Heart left ventricle (tissue), 16 donors: Measurements from ENCODE around the gene PIGL. TPM values are rescaled to one million over a fixed set of nuclear protein-coding genes. Genes with fewer than 3 reads are reported as not detected.
"Not testable (repeated sequence)": the region's sequence is repeated elsewhere in the genome, so short reads cannot be mapped to it uniquely, and the experiment has no call there.

Source experiments
- ATAC-seq, 4 donors: fragments of 200-7000 bp; cut with Tn5 transposase; one replicate each; pipeline ENCODE4 v1.9.1; 2020 to 2022; ENCODE audit warnings: moderate library complexity in 4 of 4, mild to moderate bottlenecking in 3 of 4, moderate number of reproducible peaks in 1 of 4
- DNase-seq, 5 donors: peaks; one replicate each; pipeline ENCODE4 v3.0.0-alpha.2; 2020
- H3K27ac ChIP-seq, 12 donors: fragments of 200-600 bp; sonication (generic) in 4 of 12; one replicate each; pipeline versions ENCODE4 v1.5.0 to v1.8.0; 2016 to 2022; ENCODE audit warnings: mild to moderate bottlenecking in 2 of 12
- H3K27me3 ChIP-seq, 9 donors: fragments of 200-600 bp; sonication (generic) in 2 of 9; one replicate each; pipeline versions ENCODE4 v1.5.1 to v1.8.0; 2016 to 2022; ENCODE audit warnings: mild to moderate bottlenecking in 3 of 9
- H3K36me3 ChIP-seq, 9 donors: fragments of 200-600 bp; sonication (generic) in 2 of 9; one replicate each; pipeline versions ENCODE4 v1.5.0 to v1.8.0; 2018 to 2022; ENCODE audit warnings: mild to moderate bottlenecking in 2 of 9
- H3K4me1 ChIP-seq, 12 donors: fragments of 200-600 bp; sonication (generic) in 4 of 12; one replicate each; pipeline versions ENCODE4 v1.5.0 to v1.8.0; 2016 to 2022; ENCODE audit warnings: mild to moderate bottlenecking in 3 of 12
- H3K4me3 ChIP-seq, 12 donors: fragments of 200-600 bp; sonication (generic) in 4 of 12; one replicate each; pipeline versions ENCODE4 v1.5.0 to v1.8.0; 2017 to 2022; ENCODE audit warnings: mild to moderate bottlenecking in 9 of 12, moderate library complexity in 4 of 12
- H3K9me3 ChIP-seq, 12 donors: fragments of 200-600 bp; sonication (generic) in 4 of 12; one replicate each; pipeline versions ENCODE4 v1.5.0 to v1.8.0; 2016 to 2022; ENCODE audit warnings: mild to moderate bottlenecking in 1 of 12
- CTCF ChIP-seq, 12 donors: fragments of 200-600 bp; sonication (generic) in 4 of 12; IDR thresholded peaks; one replicate each; pipeline versions ENCODE4 v1.5.0 to v1.8.0; 2018 to 2022; ENCODE audit warnings: antibody characterized with exemption in 12 of 12, mild to moderate bottlenecking in 5 of 12
- POLR2A ChIP-seq, 2 donors: fragments of 450-650 bp; IDR thresholded peaks; one replicate each; pipeline ENCODE4 v1.6.1; 2017; ENCODE audit warnings: antibody characterized with exemption in 2 of 2, mild to moderate bottlenecking in 2 of 2, moderate library complexity in 2 of 2
- WGBS, 4 donors: extraction: QIAGEN DNeasy Blood & Tissue Kit in 2 of 4; methylation state at CpG; one replicate each; pipeline versions ENCODE4 v1.1.5 to v1.1.7; 2013 to 2018; 5-methylcytosine and 5-hydroxymethylcytosine counted together
- intact Hi-C, 10 donors: fragments of 100-400 bp; cut with DNase I; formaldehyde crosslinking; loops; one replicate each; pipeline versions ENCODE4 v1.11.1 to v1.14.2; 2022
- polyA plus RNA-seq, 2 donors: library from polyadenylated mRNA; stranded (reverse); fragments of 200-250 nt; gene quantifications; one replicate each; pipeline ENCODE4 v1.2.3, GENCODE V29; 2013
- total RNA-seq, 9 donors: library from RNA; depleted of rRNA in 2 of 9; stranded (reverse); fragments of >200 nt in 2 of 9; fragmentation: NEBNext Ultra II Directional in 3 of 9; extraction: Animal tissue kit (Norgen Biotek cat#: 25700) in 3 of 9; gene quantifications; one replicate each; pipeline versions ENCODE4 v1.1.0 to v1.2.4, GENCODE V29; 2016 to 2023
- donor health status: ischemic (EF 13 %, LVEDD 7.1; RV severe dilation, severe dysfunction).
- donor health status: healthy with polysubstance abuse.
- donor health status: DM: no; HTN: yes; CAD: no.
- donor health status: DM: no; HTN: no; CAD: no.
- donor health status: ischemic (EF 25% LVEDD 6.9; RV normal size, moderate dysfunction).
- donor health status: ischemic (EF 25% LVEDD 5.7; RV mildly dilated, moderate dysfunction).
- donor health status: healthy.
- donor health status: DM: yes; HTN: yes; CAD: no.
- donor health status: ischemic (EF 35%, LVEDD 5.7; RV mildly dilated, moderate dysfunction).
- donor health status: nonischemic (EF 11% LVEDD 7.7; RV severe dilation, severe dysfunction).
- donor health status: DM: yes; HTN: yes; CAD: no.
- donor health status: PGD.
- donor health status: ischemic (EF 29% LVEDD 5.4; RV normal size, mild dysfunction).
- donor health status: nonischemic (EF 23%, LVEDD 6.1; RV moderate dilation, normal function).

Gene PIGL
- total and polyA plus RNA-seq, 11 donors = 4.5 to 20.2 (median 10.2) TPM

GRCh38 chr17:16215273-16215964 is 1.6 kb upstream of the PIGL start, which contains the start of gene NCOR1:
Gene NCOR1 (minus strand): TSS chr17:16215534. CDS start chr17:16194569, 20,965 bp downstream.
- ATAC-seq = peak; percentile 94 to 97 (median 96)
- TF ChIP-seq POLR2A (IDR thresholded peaks at IDR 0.05) (peak; percentile 34 to 71), CTCF (IDR thresholded peaks at IDR 0.05) (peak in 11 of 12 donors; percentile 15 to 66 (median 37))
- H3K4me3 ChIP-seq = peak within 1 kb of the TSS; percentile 75 to 99 (median 95)
- peak within 1 kb of the TSS; percentile 91 to 98 (median 97) for H3K27ac ChIP-seq
- no peaks in the 10 kb centered on the region for H3K9me3 ChIP-seq
- intact Hi-C loops = loop anchor here in 1 of 10 donors (5.0 kb wide), 1 partner anchor 67 kb away; no protein-coding TSS in a partner anchor
- H3K27me3 ChIP-seq = no peaks in the 10 kb centered on the region
- peaks cover 3 to 62% (median 39%) of the 10 kb centered on the region in 12 donors for H3K4me1 ChIP-seq
- peak; percentile 94 to 97 (median 96) for DNase-seq
- H3K36me3 ChIP-seq = no peaks in the 10 kb centered on the region
- 0 to 1% (median 1%) methylated on average over 50 to 82 of the region's 82 CpGs for WGBS, 4 donors

- 16 to 52% (median 20%) methylated on average over 9 to 22 of the region's 22 CpGs for WGBS, 4 donors
- Histone ChIP-seq H3K27ac (peak overlapping the region; percentile 91 to 98 (median 97)), H3K27me3 (no peaks in the 10 kb centered on the region), H3K36me3 (peaks cover 0 to 3% (median 0%) of the 10 kb centered on the region in 9 donors), H3K9me3 (no peaks in the 10 kb centered on the region), H3K4me3 (peak overlapping the region; percentile 75 to 99 (median 95)), H3K4me1 (peaks cover 3 to 62% (median 39%) of the 10 kb centered on the region in 12 donors)
- TF ChIP-seq CTCF (IDR thresholded peaks at IDR 0.05) (no peak), POLR2A (IDR thresholded peaks at IDR 0.05) (no peak)
- DNase-seq = peak in 2 of 5 donors; percentile 51 to 71
- intact Hi-C loops = loop anchor here in 1 of 10 donors (5.0 kb wide), 1 partner anchor 66 kb away; no protein-coding TSS in a partner anchor
- peak in 3 of 4 donors; percentile 3 to 15 (median 14) for ATAC-seq
Observed at GRCh38 chr17:16215965-16216316, 1.1 kb upstream of the PIGL start.

- not testable (repeated sequence) for ATAC-seq, H3K27me3 ChIP-seq, DNase-seq, H3K9me3 ChIP-seq, H3K36me3 ChIP-seq
- intact Hi-C loops = loop anchor here in 1 of 10 donors (5.0 kb wide), 1 partner anchor 66 kb away; no protein-coding TSS in a partner anchor
- peak overlapping the region; percentile 75 to 99 (median 95) for H3K4me3 ChIP-seq
- H3K27ac ChIP-seq = peak overlapping the region; percentile 91 to 98 (median 97)
- H3K4me1 ChIP-seq = peaks cover 3 to 57% (median 39%) of the 10 kb centered on the region in 12 donors
- 74 to 81% (median 76%) methylated on average over 38 of the region's 38 CpGs for WGBS, 4 donors
Observed at GRCh38 chr17:16216341-16217001, 539 bp upstream of the PIGL start.

GRCh38 chr17:16222406-16222805 is 5.4 kb downstream of the PIGL start:
- H3K9me3 ChIP-seq = no peaks in the 10 kb centered on the region
- DNase-seq (no peak), ATAC-seq (no peak)
- H3K36me3 ChIP-seq = peaks cover 0 to 8% (median 0%) of the 10 kb centered on the region in 9 donors
- 92 to 97% (median 95%) methylated on average over 3 of the region's 3 CpGs for WGBS, 4 donors
- no peak overlapping the region for H3K27ac ChIP-seq
- TF ChIP-seq POLR2A (IDR thresholded peaks at IDR 0.05) = no peak
- no peak for TF ChIP-seq CTCF (IDR thresholded peaks at IDR 0.05)
- H3K27me3 ChIP-seq = no peaks in the 10 kb centered on the region
- H3K4me1 ChIP-seq = peaks cover 0 to 16% (median 8%) of the 10 kb centered on the region in 12 donors
- intact Hi-C loops = no loop called here
- H3K4me3 ChIP-seq = no peak overlapping the region

GRCh38 chr17:16229912-16230561 is 13.0 kb downstream of the PIGL start:
- H3K36me3 ChIP-seq = peaks cover 0 to 17% (median 4%) of the 10 kb centered on the region in 9 donors
- 92 to 97% (median 94%) methylated on average over 8 of the region's 8 CpGs for WGBS, 4 donors
- H3K27ac ChIP-seq, H3K9me3 ChIP-seq, ATAC-seq, intact Hi-C loops, H3K27me3 ChIP-seq, DNase-seq, H3K4me3 ChIP-seq: not testable (repeated sequence)
- H3K4me1 ChIP-seq = peaks cover 0 to 13% (median 0%) of the 10 kb centered on the region in 12 donors
